ENCODE results near the gene LZTS2. TPM values are rescaled to one million over a fixed set of nuclear protein-coding genes. Genes with fewer than 3 reads are reported as not detected.

Gene LZTS2
- total and polyA plus RNA-seq, 10 of the 15 experiments (the other 5 are each of a cell fraction or from before 2014, with no cell fraction given) = 0.08 to 13.4 (median 7.2) TPM

GRCh38 chr10:100983868-100984671 lies 15.5 kb upstream of the LZTS2 start:
- BruUV-seq (replicated peaks) = no TSS peak
- FAIRE-seq (no peak), DNase-seq (ENCODE audit: low read depth, low spot score) (no peak), ATAC-seq (no peak)
- Histone ChIP-seq H4K20me1 (ENCODE audit: control insufficient read depth, insufficient read depth) (no peaks in the 10 kb centered on the region), H2AFZ (ENCODE audit: control insufficient read depth, low read depth, low read length) (no peak overlapping the region), H3K9ac (ENCODE audit: control insufficient read depth, insufficient read depth, low read length) (no peak overlapping the region), H3K36me3 (ENCODE audit: control insufficient read depth in 2 of 2, insufficient read depth in 2 of 2, low read length in 1 of 2) (peaks cover 0 to 3% of the 10 kb centered on the region in 2 experiments; a peak in 2 of 4 replicates), H3K27ac (ENCODE audit: control insufficient read depth, insufficient read depth) (no peak overlapping the region), H3K9me3 (replicated peaks; ENCODE audit: control insufficient read depth, insufficient read depth, low read length) (no peaks in the 10 kb centered on the region), H3K79me2 (ENCODE audit: control insufficient read depth, insufficient read depth, low read length) (peaks cover 28% of the 10 kb centered on the region), H3K4me2 (ENCODE audit: control insufficient read depth, insufficient read depth) (no peak overlapping the region), H3K4me1 (ENCODE audit: control insufficient read depth, insufficient read depth, low read length) (peaks cover 16% of the 10 kb centered on the region), H3K4me3 (no peak overlapping the region), H3K27me3 (replicated peaks in 1 of 2; ENCODE audit: control insufficient read depth in 2 of 2, insufficient read depth in 2 of 2, low read length in 1 of 2) (no peaks in the 10 kb centered on the region)
- no peak for TF ChIP-seq HCFC1 (IDR thresholded peaks at IDR 0.05; ENCODE audit: low read length)
- TF ChIP-seq IKZF2 (IDR thresholded peaks at IDR 0.05) = no peak
- no peak for TF ChIP-seq E2F4 (IDR thresholded peaks at IDR 0.05; ENCODE audit: low read depth, low read length)
- in situ Hi-C loops (cut with MboI) (no loop called here), intact Hi-C loops (cut with micrococcal nuclease; ENCODE audit: unreplicated experiment) (no loop called here)
- CTCF ChIA-PET = interaction anchor here (3.3 to 5.5 kb wide), 2 partner anchors 13 to 31 kb away, joined by 15 to 42 read pairs; no protein-coding TSS in a partner anchor
- SMC1A ChIA-PET (ENCODE audit: uncharacterized antibody, unreplicated experiment) = no interaction called here
- 97% methylated on average over 8 of the region's 13 CpGs for WGBS (ENCODE audit: insufficient coverage, insufficient replicate concordance, low lambda C conversion rate, missing lambda C conversion rate)
- RAD21 ChIA-PET (ENCODE audit: unreplicated experiment) = interaction anchor here (2.1 kb wide), 1 partner anchor 14 kb away, joined by 11 read pairs; no protein-coding TSS in a partner anchor
- POLR2A ChIA-PET = interaction anchor here (1.3 kb wide), 1 partner anchor 71 kb away, joined by 3 read pairs; the partner anchor contains the start of gene SLF2

GRCh38 chr10:100984672-100985177 lies 14.9 kb upstream of the LZTS2 start:
- in situ Hi-C loops (cut with MboI) = no loop called here
- Histone ChIP-seq H3K27me3 (replicated peaks in 1 of 2; ENCODE audit: control insufficient read depth in 2 of 2, insufficient read depth in 2 of 2, low read length in 1 of 2) (no peaks in the 10 kb centered on the region), H3K4me3 (no peak overlapping the region), H3K36me3 (ENCODE audit: control insufficient read depth in 2 of 2, insufficient read depth in 2 of 2, low read length in 1 of 2) (peaks cover 2 to 4% of the 10 kb centered on the region in 2 experiments; a peak in 2 of 4 replicates), H3K79me2 (ENCODE audit: control insufficient read depth, insufficient read depth, low read length) (peaks cover 34% of the 10 kb centered on the region), H2AFZ (ENCODE audit: control insufficient read depth, low read depth, low read length) (no peak overlapping the region), H3K9me3 (replicated peaks; ENCODE audit: control insufficient read depth, insufficient read depth, low read length) (no peaks in the 10 kb centered on the region), H3K4me2 (ENCODE audit: control insufficient read depth, insufficient read depth) (no peak overlapping the region), H3K4me1 (ENCODE audit: control insufficient read depth, insufficient read depth, low read length) (peaks cover 16% of the 10 kb centered on the region), H3K27ac (ENCODE audit: control insufficient read depth, insufficient read depth) (no peak overlapping the region), H3K9ac (ENCODE audit: control insufficient read depth, insufficient read depth, low read length) (no peak overlapping the region), H4K20me1 (ENCODE audit: control insufficient read depth, insufficient read depth) (no peaks in the 10 kb centered on the region)
- ChIA-PET SMC1A (ENCODE audit: uncharacterized antibody, unreplicated experiment) (no interaction called here), POLR2A (interaction anchor here (0.6 to 2.8 kb wide), 7 partner anchors 13 to 939 kb away, joined by 3 to 23 read pairs (median 3); partner anchors contain the start of genes LZTS2, SEMA4G and SLF2), RAD21 (ENCODE audit: unreplicated experiment) (interaction anchor here (2.1 kb wide), 1 partner anchor 13 kb away, joined by 11 read pairs; no protein-coding TSS in a partner anchor), CTCF (interaction anchor here (0.9 to 5.5 kb wide), 5 partner anchors 10 to 449 kb away, joined by 3 to 42 read pairs (median 4); partner anchors contain the start of gene HIF1AN)
- 66% methylated on average over 2 of the region's 2 CpGs for WGBS (ENCODE audit: insufficient coverage, insufficient replicate concordance, low lambda C conversion rate, missing lambda C conversion rate)
- ATAC-seq (no peak), DNase-seq (ENCODE audit: low read depth, low spot score) (no peak), FAIRE-seq (no peak)
- intact Hi-C loops (cut with micrococcal nuclease; ENCODE audit: unreplicated experiment) = no loop called here
- no TSS peak for BruUV-seq (replicated peaks)
- TF ChIP-seq RBBP5 (conservative IDR thresholded peaks at IDR 0.05) (no peak), PKNOX1 (IDR thresholded peaks at IDR 0.05) (no peak), FOXK2 (IDR thresholded peaks at IDR 0.05) (no peak), MLLT1 (IDR thresholded peaks at IDR 0.05) (no peak)
